GM10266 (cell line): Measurements from ENCODE around the gene LTA.

ENCODE experiments used
- DNase-seq: peaks from one replicate; pipeline ENCODE4 v3.0.0; 2012; ENCODE audit errors: extremely low spot score
- TF ChIP-seq, protein P1 (sequence below): IDR thresholded peaks from 2 replicates; pipeline ENCODE4 v1.5.1; 2012; ENCODE audit warnings: mild to moderate bottlenecking, low read depth; ENCODE audit not compliant: control insufficient read depth, insufficient read depth; ENCODE audit errors: missing control alignments

LTA gene

GRCh38 chr6:31607317-31607716, 35.2 kb downstream of the LTA start:
- no peak for DNase-seq
- TF ChIP-seq, protein P1, sequence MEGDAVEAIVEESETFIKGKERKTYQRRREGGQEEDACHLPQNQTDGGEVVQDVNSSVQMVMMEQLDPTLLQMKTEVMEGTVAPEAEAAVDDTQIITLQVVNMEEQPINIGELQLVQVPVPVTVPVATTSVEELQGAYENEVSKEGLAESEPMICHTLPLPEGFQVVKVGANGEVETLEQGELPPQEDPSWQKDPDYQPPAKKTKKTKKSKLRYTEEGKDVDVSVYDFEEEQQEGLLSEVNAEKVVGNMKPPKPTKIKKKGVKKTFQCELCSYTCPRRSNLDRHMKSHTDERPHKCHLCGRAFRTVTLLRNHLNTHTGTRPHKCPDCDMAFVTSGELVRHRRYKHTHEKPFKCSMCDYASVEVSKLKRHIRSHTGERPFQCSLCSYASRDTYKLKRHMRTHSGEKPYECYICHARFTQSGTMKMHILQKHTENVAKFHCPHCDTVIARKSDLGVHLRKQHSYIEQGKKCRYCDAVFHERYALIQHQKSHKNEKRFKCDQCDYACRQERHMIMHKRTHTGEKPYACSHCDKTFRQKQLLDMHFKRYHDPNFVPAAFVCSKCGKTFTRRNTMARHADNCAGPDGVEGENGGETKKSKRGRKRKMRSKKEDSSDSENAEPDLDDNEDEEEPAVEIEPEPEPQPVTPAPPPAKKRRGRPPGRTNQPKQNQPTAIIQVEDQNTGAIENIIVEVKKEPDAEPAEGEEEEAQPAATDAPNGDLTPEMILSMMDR, result no peak

- DNase-seq, result no peak
- TF ChIP-seq, protein P1, result no peak
These were observed 37.7 kb downstream of the LTA start for GRCh38 chr6:31609519-31610406.

DNA sequence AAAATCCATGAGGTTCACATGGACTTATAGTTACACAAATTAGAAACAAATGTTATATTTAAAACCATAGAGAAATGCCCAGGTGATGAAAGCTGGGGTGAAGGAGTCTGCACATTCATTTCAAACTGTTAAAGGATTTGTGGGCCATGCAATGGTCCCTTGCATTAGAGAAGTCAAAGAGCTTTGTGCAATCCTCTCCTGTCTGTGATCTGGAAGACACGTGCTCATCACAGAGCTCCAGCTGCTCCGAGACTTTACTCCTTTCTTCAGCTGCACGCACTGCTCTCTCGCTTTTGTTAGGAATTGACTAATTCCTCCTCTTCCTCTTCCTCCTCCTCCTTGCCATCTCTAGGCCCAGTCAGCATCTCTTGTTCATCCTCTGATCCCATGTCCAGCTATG, 38.9 kb downstream of the LTA start:
- DNase-seq, result no peak
- TF ChIP-seq, protein P1, result no peak

DNA sequence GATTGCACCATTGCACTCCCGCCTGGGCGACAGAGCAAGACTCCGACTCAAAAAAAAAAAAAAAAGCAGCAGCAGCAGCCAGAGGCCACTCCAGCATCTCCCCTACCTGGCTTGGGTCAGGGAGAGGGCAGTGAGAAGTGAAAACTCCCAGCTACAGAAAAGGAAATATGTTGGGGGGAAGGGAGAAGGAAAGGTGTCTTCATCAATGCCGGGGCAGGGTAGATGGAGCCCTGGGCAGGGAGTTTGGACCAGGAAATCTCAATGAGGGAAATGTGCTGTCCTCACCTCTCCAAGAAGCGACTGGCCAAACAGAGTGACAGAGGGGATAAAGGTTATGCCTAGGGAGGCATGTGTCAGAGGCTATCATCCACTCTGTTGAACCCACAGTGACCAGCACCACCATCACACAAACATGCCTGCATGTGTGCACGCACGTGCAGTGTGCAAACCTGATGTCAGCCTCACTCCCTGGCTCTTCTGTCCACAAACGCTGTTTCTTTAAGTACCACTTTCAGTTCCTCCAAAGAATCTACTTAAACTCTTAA, 42.1 kb downstream of the LTA start:
- peak; percentile 64 for DNase-seq
- TF ChIP-seq, protein P1, result no peak

DNA sequence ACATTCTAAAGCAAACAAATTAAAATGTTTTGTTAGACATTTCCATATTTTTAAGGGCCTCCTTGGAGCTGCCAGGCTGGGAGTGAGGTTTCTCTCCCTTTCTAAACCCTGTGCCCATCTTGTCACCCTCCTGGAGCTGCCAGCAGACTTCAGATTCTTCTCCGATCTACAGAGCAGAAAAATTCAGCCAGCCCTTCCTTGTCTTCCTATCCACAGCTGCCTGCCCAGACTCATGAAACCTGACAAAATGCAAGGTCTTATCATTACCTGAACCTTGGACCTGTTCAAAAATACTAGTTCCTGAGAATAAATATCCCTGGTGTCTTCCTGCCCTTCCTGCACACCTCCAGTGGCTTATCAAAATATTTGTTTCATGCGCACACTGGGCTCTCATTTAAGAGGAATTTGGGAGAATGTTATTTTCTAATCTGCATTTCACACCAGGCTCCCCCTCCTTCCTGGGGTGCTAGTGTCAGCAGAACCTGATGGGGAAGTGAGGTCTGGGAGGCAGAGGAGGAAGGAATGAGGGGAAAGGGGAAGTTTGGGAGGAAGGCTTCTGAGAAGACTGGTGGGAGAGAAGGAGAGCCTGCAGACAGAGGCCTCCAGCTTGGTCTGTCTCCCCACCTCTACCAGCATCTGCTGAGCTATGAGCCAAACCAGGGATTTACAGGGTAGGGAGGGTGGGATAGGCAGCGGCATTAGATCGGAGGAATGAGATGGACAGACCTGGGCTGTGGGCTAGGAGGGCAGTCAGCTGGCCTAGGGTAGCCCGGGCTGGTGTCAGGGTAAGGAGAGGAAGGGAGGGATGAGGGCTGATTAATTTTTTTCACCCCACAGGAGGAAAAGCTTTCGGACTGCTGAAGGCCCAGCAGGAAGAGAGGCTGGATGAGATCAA, 42.8 kb downstream of the LTA start, which contains the start of gene AIF1:
Gene AIF1, plus strand, starts transcription at position 551 of the 895 bp plus-strand sequence. Its CDS starts 96 bp downstream, at position 647.
- no peak for DNase-seq
- TF ChIP-seq, protein P1, result no peak

GRCh38 chr6:31615748-31616147, 43.7 kb downstream of the LTA start:
- no peak for DNase-seq
- TF ChIP-seq, protein P1, result no peak

DNA sequence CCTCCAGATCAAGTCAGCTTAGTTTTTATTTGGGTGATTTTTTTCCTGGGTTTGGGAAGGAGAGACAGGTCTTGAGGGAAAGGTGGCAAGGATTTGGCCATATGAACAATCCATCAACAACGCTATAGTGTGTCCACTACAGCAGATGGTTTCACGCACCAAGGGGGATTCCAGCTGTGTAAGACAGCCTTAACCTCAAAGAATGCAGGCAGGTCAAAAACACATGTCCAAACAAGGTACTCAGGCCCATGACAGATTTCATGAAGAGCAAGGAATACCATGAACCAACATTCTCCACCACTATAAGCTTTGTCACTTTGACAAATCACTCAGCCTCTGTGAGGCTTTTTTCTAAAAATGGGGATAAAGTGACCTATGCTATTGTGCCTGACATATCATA, 44.9 kb downstream of the LTA start:
- TF ChIP-seq, protein P1, result no peak

More for the DNA sequence above, 44.9 kb downstream of the LTA start:
- DNase-seq, result no peak
